ENCODE results near the gene ZFAND2B. TPM values are rescaled to one million over a fixed set of nuclear protein-coding genes. Genes with fewer than 3 reads are reported as not detected.
A peak's percentile ranks its signal among the peaks of the same experiment; 100 is the strongest.
"Not testable (repeated sequence)": the region's sequence is repeated elsewhere in the genome, so short reads cannot be mapped to it uniquely, and the experiment has no call there.

Gene ZFAND2B
- total RNA-seq, 1 experiment from 2014 or later: 47.5 TPM

DNA sequence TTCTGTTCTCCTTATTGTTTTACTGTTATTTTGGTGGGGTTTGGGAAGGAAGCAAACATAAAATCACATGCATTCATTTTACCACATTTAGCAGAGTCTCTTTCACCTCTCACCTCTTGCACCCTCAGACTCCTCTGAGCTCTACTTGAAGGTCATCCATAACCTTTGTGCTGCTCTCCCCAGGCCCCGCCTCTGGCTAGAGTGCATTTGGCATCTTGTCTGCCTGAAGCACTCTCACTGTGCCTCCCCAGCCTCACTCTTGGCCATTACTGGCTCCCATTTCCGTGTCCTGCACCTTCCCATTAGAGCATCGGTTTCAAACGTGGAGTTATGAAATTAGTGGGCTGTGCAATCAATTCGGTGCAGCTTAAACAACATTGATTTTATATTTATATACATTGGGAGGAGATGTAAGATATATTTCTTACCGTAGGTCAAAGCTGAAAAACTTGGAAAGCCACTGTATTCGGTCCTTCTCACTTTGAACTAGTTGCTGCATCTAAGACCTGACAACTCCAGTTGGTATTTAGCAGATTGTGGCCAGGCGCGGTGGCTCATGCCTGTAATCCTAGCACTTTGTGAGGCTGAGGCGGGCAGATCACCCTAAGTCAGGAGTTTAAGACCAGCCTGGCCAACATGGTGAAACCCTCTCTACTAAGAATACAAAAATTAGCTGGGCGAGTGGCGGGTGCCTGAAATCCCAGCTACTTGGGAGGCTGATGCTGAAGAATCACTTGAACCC, 6.9 kb upstream of the ZFAND2B start:
- Histone ChIP-seq H2AFZ (ENCODE audit: low read length) (no peak overlapping the region), H3K4me3 (ENCODE audit: low read length) (no peak overlapping the region), H3K36me3 (ENCODE audit: low read depth, low read length) (no peaks in the 10 kb centered on the region), H3K4me2 (ENCODE audit: low read length) (no peak overlapping the region), H3K79me2 (ENCODE audit: low read length) (no peaks in the 10 kb centered on the region), H3F3A (ENCODE audit: low read length, unreplicated experiment) (no peaks in the 10 kb centered on the region), H3K27ac (ENCODE audit: low read length) (no peak overlapping the region), H3K9me2 (replicated peaks; ENCODE audit: low read length) (no peaks in the 10 kb centered on the region), H3K9me3 (ENCODE audit: low read length) (no peaks in the 10 kb centered on the region), H4K20me1 (ENCODE audit: low read length) (no peaks in the 10 kb centered on the region), H3K9ac (ENCODE audit: low read length) (no peak overlapping the region), H3K27me3 (ENCODE audit: low read length) (no peaks in the 10 kb centered on the region), H3K4me1 (ENCODE audit: insufficient read depth, low read length) (no peaks in the 10 kb centered on the region)
- CTCF ChIA-PET: no interaction called here
- intact Hi-C loops (cut with micrococcal nuclease): no loop called here
- ATAC-seq: no peak
- BruUV-seq (replicated peaks): no TSS peak
- TF ChIP-seq, protein P1, sequence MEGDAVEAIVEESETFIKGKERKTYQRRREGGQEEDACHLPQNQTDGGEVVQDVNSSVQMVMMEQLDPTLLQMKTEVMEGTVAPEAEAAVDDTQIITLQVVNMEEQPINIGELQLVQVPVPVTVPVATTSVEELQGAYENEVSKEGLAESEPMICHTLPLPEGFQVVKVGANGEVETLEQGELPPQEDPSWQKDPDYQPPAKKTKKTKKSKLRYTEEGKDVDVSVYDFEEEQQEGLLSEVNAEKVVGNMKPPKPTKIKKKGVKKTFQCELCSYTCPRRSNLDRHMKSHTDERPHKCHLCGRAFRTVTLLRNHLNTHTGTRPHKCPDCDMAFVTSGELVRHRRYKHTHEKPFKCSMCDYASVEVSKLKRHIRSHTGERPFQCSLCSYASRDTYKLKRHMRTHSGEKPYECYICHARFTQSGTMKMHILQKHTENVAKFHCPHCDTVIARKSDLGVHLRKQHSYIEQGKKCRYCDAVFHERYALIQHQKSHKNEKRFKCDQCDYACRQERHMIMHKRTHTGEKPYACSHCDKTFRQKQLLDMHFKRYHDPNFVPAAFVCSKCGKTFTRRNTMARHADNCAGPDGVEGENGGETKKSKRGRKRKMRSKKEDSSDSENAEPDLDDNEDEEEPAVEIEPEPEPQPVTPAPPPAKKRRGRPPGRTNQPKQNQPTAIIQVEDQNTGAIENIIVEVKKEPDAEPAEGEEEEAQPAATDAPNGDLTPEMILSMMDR (conservative IDR thresholded peaks at IDR 0.05; ENCODE audit: low read depth, low read length): no peak
- TF ChIP-seq EZH2phosphoT487 (IDR thresholded peaks at IDR 0.05; ENCODE audit: borderline replicate concordance, low read length) (no peak), EZH2 (IDR thresholded peaks at IDR 0.05; ENCODE audit: low read length, unreplicated experiment) (no peak)
- POLR2A ChIA-PET (ENCODE audit: unreplicated experiment): no interaction called here
- DNase-seq: peak; percentile 0

DNA sequence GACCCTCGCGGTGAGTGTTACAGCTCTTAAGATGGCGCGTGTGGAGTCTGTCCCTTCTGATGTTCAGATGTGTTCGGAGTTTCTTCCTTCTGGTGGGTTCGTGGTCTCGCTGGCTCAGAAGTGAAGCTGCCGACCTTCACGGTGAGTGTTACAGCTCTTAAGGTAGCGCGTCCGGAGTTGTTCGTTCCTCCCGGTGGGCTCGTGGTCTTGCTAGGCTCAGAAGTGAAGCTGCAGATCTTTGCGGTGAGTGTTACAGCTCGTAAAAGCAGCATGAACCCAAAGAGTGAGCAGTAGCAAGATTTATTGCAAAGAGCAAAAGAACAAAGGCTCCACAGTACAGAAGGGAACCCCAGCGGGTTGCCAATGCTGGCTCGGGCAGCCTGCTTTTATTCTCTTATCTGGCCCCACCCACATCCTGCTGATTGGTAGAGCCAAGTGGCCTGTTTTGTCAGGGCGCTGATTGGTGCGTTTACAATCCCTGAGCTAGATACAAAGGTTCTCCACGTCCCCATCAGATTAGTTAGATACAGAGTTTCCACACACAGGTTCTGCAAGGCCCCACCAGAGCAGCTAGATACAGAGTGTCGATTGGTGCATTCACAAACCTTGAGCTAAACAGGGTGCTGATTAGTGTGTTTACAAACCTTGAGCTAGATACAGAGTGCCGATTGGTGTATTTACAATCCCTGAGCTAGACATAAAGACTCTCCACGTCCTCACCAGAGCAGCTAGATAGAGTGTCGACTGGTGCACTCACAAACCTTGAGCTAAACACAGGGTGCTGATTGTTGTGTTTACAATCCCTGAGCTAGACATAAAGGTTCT, 5.9 kb upstream of the ZFAND2B start:
- CTCF ChIA-PET; H3K36me3 ChIP-seq (ENCODE audit: low read depth, low read length); H3K9me3 ChIP-seq (ENCODE audit: low read length); DNase-seq; H3K27ac ChIP-seq (ENCODE audit: low read length); H3K9ac ChIP-seq (ENCODE audit: low read length); H3K9me2 ChIP-seq (replicated peaks; ENCODE audit: low read length); intact Hi-C loops (cut with micrococcal nuclease); H3K79me2 ChIP-seq (ENCODE audit: low read length); H3K4me1 ChIP-seq (ENCODE audit: insufficient read depth, low read length); H3K4me2 ChIP-seq (ENCODE audit: low read length); H4K20me1 ChIP-seq (ENCODE audit: low read length); H3K4me3 ChIP-seq (ENCODE audit: low read length); H2AFZ ChIP-seq (ENCODE audit: low read length); H3F3A ChIP-seq (ENCODE audit: low read length, unreplicated experiment); H3K27me3 ChIP-seq (ENCODE audit: low read length); ATAC-seq: not testable (repeated sequence)
- POLR2A ChIA-PET (ENCODE audit: unreplicated experiment): interaction anchor here (0.6 kb wide), 1 partner anchor 44 kb away, joined by 5 read pairs; no protein-coding TSS in a partner anchor
- TSS peak; percentile 94 for BruUV-seq (replicated peaks)

DNA sequence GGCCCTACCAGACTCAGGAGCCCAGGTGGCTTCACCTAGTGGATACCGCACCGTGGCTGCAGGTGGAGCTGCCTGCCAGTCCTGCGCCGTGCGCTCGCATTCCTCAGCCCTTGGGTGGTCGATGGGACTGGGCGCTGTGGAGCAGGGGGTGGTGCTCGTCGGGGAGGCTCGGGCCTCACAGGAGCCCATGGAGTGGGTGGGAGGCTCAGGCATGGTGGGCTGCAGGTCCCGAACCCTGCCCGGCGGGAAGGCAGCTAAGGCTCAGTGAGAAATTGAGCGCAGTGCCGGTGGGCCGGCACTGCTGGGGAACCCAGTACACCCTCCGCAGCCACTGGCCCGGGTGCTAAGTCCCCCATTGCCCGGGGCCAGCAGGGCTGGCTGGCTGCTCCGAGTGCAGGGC, 5.3 kb upstream of the ZFAND2B start:
- H3K27ac ChIP-seq (ENCODE audit: low read length); H3K9me3 ChIP-seq (ENCODE audit: low read length); H3F3A ChIP-seq (ENCODE audit: low read length, unreplicated experiment); H3K9ac ChIP-seq (ENCODE audit: low read length); H3K9me2 ChIP-seq (replicated peaks; ENCODE audit: low read length); H4K20me1 ChIP-seq (ENCODE audit: low read length); H3K36me3 ChIP-seq (ENCODE audit: low read depth, low read length); H3K4me3 ChIP-seq (ENCODE audit: low read length); CTCF ChIA-PET; H2AFZ ChIP-seq (ENCODE audit: low read length); DNase-seq; H3K4me1 ChIP-seq (ENCODE audit: insufficient read depth, low read length); H3K27me3 ChIP-seq (ENCODE audit: low read length); intact Hi-C loops (cut with micrococcal nuclease); H3K4me2 ChIP-seq (ENCODE audit: low read length); H3K79me2 ChIP-seq (ENCODE audit: low read length); BruUV-seq (replicated peaks); ATAC-seq; POLR2A ChIA-PET (ENCODE audit: unreplicated experiment): not testable (repeated sequence)
